Stimulated activated CD4-positive, alpha-beta T cell treated with anti-CD3 and anti-CD28 coated beads, Interleukin-4, amount 100 ng/mL, for 48 hours (primary cell): Measurements from ENCODE around the gene CDIPT.

Source experiments
- DNase-seq, 2 donors: peaks; one replicate each; pipeline ENCODE4 v3.0.0-alpha.2; 2020; ENCODE audit warnings: low read depth in 2 of 2

The CDIPT gene

DNA sequence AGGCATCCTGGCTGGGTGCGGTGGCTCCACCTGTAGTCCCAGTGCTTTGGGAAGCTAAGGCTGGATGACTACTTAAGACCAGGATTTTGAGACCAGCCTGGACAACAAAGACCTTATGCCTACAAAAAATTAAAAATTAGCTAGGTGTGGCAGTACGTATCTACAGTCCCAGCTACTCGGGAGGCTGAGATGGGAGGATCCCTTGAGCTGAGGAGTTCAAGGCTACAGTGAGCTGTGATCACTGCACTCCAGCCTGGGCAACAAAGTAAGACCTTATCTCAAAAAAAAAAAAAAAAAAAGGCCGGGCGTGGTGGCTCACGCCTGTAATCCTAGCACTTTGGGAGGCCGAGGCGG is 36.7 kb downstream of the CDIPT start:
- no peak for DNase-seq

DNA sequence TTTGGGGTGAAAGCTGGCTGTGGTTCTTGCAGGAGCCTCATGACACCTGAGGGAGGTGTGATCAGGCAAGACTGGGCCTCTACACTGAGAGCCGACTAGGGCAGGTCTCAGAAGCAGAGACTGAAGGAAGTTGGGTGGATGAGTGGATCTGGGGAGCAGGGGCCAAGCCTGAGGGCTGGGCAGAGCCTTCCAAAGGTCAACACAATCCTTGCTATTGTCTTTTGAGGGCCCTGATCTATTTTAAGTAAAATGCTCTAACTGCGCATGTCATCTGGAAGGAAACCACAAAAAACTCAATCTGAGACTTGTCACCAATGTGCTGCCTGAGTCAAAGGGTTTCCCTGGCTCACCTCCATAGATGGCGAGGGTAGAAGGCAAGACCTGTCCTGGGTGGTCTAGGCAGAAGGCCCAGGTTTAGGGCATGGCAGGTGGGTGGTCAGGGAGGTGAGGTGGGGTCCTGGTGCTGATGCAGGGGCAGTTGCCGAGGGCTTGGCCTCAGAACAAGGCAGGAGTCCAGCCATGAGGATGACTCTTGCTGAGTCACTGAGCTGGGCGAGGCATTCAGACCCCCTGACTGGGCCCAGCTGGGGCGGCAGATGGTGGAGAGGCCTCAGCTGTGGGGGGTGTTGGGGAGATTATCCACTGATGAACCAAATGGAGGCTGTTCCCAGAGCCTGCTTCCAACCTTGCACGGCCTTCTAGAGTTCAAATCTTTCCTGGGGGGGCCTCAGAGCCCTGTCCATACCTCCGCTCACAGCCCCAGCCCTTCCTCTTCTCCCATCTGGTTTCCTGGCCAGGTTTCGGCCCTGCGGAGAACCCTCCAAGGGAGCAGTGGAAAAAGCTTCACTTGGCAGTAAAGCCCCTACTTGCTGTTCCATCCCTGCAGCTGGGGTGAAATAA is 37.6 kb downstream of the CDIPT start:
- DNase-seq = no peak

DNA sequence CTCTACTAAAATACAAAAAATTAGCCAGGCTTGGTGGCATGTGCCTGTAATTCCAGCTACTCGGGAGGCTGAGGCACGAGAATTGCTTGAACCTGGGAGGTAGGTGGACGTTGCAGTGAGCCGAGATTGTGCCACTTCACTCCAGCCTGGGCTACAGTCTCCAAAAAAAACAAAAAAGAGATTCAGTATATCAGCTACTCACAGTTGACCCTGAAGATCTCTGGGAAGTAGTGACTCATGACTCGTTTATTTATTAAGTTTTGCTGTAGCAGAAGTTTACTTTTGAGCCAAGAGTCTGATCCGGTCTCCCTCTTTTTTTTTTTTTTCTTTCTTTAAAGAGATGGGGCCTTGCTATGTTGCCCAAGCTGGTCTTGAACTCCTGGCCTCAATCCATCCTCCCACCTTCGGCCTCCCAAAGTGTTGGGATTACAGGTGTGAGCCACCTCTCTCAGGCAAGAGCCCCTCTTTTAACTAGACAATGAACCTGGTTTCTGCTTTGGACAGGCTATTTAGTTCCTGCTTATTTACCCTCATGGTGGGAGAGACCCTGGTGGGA is 38.4 kb downstream of the CDIPT start:
- no peak for DNase-seq

DNA sequence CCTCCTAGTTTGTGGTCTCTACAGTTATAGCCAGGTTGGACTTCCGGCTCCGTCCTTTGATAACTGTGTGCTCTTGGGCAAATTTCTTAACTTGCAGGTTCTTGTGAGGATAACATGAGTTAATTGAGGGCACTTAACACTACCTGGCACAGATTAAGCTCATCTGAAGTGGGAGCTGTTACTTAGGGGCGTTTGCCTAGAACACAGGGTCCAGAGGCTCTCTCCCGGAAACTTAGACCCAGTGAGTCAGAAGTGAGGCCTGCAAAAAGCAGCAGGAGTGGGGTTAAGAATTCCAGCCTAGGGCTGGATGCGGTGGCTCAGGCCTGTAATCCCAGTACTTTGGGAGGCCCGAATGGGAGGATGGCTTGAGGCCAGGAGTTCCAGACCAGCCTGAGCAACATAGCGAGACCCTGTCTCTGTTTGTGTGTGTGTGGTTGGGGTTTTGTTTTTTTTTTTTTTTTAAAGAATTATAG is 41.3 kb downstream of the CDIPT start:
- no peak for DNase-seq

DNA sequence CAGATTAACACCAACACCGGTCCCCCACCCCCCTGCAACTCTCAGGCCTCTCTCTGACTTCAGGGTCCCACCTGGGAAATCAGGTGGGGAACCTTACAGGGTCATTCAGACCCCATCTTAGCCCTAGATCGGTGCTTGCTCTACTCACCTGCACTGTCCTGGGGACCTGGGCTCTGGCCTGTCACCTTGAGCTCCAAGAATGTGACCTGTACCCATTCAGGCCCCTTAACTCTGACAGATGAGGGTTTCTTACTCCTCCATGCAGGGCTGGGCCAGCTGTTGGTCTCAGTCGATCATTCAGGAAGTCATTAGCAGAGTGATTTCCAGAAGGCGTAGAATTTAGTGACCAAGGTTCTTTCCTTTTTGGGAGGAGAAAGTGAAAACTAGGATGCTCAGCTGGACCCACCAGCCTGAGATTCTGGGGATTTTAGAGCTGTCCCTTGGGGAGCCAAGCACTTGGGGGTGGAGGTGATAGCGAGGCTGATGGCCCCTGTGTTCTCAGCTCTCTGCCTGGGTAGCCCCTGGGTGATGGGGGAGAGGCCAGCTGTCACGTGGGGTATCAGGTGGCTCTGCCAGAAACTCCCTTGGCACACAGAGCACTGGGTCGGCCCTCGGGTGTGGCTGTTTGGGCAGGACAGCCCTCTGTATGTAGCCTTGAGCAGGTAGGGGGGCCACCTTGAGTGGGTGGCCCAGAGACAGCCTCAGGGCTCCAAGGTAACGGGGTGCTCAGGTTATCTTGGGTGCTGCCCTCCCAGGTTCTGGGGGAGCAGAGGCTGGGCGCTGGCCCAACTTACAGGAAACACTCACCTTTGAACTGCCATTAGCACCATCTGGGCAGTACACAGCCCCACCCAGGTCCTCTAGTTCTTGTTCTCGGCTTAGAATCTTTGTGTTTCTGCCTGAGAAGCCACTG is 42.0 kb downstream of the CDIPT start:
- no peak for DNase-seq

DNA sequence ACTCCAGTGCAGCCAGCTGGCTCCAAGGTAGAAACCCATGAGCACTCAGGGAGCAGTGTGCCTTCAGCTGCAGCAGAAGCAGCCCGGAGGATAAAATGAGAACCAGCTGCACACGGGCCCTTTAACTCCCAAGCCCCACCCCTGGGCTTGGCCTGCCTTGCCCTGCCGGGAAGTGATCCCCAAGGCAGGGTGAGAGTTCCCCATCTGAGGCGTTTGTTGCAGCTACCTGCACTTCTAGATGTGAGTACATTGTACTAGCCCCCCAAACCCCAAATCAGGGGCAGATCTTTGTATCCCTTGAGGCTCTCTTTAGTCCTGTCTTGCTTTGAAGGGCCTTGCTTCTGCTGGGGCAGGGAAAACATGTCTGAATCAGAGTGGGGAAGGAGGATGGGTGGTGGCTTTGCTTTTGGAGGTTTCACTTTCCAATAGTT is 42.7 kb downstream of the CDIPT start, which contains the start of gene MVP:
MVP (plus strand) TSS at position 192 of the 431 bp plus-strand sequence. CDS start 10,088 bp downstream, outside the sequence.
- DNase-seq = no peak

DNA sequence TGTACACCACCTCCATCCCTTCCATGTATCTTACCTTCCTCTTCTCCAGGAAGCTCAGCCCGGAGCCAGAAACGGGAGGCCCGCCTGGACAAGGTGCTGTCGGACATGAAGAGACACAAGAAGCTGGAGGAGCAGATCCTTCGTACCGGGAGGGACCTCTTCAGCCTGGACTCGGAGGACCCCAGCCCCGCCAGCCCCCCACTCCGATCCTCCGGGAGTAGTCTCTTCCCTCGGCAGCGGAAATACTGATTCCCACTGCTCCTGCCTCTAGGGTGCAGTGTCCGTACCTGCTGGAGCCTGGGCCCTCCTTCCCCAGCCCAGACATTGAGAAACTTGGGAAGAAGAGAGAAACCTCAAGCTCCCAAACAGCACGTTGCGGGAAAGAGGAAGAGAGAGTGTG is 43.5 kb downstream of the CDIPT start:
- DNase-seq = no peak

DNA sequence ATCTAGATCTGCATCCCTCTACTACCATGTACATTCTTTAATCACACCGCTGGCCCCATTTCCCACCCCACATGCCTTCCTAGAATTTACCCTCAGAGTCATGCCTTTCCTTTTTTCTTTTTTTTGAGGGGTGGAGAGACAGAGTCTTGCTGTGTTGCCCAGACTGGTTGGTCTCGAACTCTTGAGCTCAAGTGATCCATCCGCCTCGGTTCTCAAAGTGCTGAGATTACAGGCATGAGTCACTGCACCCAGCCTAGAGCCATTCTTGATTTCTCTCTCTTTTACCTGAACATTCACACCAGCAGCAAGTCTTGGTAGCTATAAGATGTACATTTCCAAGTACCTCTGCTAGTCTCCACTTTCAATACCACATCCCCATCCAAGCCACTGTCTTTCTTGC is 44.9 kb downstream of the CDIPT start:
- no peak for DNase-seq

DNA sequence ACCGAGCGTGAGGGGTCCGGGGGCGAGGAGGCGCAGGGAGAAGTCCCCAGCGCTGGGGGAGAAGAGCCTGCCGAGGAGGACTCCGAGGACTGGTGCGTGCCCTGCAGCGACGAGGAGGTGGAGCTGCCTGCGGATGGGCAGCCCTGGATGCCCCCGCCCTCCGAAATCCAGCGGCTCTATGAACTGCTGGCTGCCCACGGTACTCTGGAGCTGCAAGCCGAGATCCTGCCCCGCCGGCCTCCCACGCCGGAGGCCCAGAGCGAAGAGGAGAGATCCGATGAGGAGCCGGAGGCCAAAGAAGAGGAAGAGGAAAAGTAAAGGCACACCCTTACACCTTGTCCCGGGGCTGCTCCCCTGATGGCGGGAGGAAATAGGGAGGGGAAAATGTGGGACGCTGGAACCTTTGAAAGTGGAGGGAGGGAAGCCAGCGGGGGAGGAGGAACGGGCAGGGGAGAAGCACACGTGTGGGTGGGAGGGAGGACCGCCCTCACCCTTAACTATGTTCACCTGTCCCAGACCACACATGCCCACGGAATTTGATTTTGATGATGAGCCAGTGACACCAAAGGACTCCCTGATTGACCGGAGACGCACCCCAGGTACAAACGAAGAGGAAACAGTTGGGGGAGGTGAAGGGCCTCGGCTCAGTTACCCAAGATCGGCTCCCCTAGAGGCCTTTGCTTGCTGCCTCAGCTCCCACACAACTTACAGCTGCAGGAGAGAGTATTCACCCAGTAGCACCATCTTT is 46.2 kb downstream of the CDIPT start:
- DNase-seq = peak; percentile 58 to 71

DNA sequence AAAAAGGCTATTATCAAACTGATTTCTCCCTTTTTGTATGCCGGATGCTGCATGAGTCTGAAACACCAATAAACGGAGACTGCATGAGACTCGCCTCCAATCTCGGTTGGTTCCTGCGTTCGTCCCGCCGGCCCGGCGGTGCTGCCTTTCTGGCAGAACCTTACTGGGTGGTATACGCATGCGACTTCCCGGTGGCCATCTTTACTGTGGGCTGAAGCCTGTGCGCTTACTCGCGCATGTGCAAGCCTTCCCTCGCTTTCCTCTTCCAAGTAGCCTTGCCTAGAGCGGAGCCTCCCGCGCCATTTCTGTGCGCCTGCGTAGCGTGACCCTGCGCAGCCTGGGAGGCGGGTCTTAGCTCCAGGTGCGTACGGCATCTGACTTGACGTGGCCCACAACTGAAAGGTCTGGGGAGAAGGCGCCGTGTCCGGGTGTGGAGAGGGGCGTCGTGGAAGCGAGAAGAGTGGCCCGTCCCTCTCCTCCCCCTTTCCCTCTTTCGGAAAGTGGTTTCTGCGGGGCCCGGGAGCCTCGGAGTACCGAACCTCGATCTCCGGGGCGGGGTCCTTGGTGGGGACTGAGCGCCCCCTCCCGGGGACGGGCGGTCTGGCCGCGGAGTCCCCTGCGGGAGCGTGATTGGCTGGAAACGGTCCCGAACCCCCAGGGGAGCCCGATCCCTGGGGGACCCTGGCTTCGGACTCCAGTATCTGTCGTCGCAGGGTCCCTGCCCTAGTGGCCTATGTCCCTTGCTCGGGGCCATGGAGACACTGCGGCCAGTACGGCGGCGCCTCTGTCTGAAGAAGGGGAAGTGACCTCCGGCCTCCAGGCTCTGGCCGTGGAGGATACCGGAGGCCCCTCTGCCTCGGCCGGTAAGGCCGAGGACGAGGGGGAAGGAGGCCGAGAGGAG is 47.0 kb downstream of the CDIPT start, which contains the start of gene PAGR1:
PAGR1 (plus strand) TSS at position 360 of the 901 bp plus-strand sequence; CDS start at position 734, 374 bp downstream.
- peak; percentile 96 to 97 for DNase-seq

DNA sequence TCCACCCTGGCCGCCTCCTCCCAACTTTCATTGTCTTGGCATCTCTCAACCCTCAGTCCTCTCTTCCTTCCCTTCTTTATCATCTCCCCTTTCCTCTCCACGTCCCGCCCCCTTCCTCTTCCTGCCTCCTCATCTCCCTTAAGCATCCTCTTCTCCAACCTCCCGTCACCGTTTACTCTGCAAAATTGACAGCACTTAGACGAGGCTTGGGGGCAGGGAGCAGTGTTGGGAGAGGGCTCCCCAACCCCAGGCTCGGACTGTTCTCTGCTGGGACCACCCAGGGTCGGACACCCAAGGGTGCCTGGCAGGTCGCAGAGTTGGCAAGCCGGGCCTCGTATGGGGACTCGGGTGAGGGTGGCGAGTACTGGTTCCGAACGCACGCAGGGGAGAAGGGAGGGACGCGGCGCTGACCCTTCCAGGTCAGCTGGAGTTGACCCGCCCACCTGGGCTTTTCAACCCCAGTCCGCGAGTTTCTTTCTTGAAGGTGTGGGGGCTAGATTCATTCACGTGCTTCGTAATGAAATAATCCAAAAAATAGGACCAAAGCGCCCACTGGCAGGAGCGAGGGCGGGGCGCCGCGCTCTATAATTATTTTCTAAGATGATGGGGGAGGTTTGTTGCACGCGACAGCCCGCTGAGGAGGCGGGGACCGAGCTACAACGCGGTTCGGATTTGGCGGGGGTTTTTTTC is 47.8 kb downstream of the CDIPT start:
- no peak for DNase-seq

DNA sequence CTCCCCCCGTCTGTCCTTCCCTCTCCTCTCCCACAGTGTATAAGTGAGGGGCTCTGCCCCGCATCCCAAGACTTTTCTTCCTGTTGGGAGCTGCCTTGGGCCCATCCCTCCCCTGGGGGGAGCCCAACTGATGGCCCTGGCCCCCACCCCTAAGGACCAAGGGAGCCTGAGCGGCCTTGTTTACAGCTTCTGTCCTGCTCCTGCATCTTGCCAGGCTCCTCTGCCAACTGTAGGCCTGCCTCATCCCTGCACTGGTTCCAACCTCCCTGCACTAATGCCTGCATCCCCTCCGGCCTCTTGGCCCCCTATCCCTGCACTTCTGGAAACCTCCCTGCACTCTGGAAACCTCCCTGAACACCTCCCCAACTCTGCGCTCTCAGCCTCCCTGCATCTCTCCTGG is 48.4 kb downstream of the CDIPT start:
- DNase-seq = no peak

DNA sequence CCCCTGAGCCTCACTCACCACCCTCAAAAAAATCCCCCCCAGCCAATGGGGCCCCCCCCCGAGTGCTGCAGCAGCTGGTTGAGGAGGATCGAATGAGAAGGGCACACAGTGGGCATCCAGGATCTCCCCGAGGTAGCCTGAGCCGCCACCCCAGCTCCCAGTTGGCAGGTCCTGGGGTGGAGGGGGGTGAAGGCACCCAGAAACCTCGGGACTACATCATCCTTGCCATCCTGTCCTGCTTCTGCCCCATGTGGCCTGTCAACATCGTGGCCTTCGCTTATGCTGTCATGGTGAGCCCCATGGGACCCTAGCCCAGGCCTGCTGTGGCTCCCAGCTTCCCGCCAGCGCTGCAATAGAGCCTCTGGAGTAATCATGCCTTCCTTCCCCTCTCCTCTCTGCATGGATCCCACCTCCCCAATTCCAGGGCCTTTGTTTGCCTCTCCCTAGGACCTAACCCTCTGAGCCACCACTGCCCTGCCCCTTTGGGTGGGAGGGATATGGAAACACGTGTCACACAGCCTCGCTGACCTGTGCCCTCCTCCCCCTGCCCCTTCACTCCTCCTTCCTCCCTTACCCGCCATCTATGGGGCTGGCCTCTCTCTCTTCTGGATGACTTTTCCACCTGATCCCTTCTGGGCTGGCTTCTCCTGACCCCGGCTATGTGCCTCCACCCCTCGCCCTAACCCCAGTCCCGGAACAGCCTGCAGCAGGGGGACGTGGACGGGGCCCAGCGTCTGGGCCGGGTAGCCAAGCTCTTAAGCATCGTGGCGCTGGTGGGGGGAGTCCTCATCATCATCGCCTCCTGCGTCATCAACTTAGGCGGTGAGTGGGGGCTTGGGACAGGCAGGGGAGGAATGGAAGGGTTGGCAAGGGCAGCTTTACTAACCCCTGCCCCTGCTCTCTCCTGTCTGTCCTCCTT is 49.1 kb downstream of the CDIPT start:
- no peak for DNase-seq

DNA sequence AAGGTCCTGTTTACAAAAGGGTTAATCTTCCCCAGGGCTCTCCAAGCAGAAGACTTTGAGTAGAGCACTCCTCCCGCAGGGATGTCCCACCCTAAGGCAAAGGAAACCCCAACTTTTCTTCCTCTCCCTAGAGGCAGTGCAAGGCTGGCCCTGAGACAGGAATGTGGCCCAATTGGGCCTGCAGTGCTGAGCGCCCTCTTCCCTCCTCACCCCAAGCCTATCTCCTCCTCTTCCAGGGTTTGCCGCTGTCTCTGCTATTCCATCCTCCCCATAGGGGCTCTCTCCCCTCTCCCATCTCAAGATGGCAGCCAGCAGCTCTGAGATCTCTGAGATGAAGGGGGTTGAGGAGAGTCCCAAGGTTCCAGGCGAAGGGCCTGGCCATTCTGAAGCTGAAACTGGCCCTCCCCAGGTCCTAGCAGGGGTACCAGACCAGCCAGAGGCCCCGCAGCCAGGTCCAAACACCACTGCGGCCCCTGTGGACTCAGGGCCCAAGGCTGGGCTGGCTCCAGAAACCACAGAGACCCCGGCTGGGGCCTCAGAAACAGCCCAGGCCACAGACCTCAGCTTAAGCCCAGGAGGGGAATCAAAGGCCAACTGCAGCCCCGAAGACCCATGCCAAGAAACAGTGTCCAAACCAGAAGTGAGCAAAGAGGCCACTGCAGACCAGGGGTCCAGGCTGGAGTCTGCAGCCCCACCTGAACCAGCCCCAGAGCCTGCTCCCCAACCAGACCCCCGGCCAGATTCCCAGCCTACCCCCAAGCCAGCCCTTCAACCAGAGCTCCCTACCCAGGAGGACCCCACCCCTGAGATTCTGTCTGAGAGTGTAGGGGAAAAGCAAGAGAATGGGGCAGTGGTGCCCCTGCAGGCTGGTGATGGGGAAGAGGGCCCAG is 50.0 kb downstream of the CDIPT start:
- DNase-seq = no peak

DNA sequence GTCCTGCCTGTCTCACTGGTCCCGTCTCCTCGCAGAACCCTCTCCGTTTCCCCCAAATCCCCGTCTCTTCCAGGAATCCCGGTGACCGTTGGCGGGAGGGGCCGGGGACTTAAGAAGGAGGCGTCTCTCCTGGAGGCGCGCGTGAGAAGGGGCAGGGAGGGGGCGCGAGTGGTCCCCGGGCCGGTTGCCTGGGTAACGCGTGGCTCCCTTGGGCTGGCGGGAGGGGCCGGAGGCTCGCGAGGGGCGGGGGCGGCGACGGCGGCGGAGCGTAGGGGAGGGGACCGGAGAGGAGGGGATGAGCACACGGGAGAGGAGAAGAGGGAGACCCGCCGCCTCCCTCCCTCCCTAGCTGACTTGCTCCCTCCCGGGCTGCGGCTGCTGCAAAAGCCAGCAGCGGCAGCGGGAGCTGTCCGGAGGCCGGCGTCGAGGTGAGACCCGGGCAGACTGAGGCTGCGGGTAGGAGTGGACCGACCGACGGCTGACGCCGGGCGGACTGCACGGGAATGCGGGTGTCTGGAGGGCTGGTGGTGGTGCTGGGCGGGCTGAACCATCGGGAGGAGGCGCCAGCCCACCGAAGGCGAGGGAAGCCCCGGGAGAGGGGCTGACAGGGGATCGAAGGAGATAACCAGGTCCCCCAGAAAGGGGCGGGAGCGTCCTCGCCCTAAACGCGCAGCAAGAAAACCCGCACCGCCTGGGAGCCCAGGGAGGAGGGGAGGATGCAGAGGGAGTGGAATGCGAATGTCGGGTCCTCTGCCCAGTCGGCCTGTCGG is 50.9 kb downstream of the CDIPT start, which contains the start of gene PRRT2:
PRRT2 (plus strand) TSS at position 298 of the 770 bp plus-strand sequence. CDS start 862 bp downstream, outside the sequence.
- no peak for DNase-seq

DNA sequence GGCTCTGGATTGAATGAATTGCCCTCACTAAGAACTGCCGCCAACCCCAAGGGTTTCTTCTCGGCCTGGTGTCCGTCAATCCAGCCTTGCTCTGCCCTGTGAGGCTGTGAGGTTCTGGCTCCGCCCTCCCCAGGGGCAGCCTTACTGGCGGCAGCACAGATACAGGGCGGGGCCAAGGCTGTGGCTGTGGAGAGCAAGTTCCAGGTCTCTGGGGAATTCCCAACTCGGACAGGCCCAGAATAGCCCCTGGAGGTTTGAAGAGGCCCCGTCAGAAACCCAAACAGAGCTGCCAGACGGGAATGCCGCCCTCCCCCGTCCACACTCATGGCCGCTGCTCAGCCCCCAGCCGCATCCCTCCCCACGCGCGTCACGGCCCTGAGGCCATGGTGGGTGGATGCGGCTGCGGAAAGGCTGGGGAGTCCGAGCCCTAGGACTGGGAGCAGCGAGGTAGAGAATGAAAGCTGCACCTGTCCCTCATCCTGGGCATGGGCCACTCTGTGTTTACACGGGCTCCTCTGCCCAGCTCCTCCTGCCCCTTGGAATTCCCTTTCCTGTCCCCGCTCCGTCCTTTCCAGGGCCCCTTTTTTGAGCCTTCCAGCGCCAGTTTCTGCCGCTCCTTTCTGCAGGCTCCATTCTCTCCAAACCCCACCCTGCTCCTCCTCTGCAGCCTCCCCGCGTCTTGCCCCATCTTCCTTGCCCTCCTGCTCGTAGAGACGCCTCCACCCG is 51.7 kb downstream of the CDIPT start:
- DNase-seq = peak in 1 of 2 donors; percentile 80
